DMS114 treated with DMSO at 0.1 percent for 48 hours (cell line): ENCODE measurements around the gene RBP4.

Source experiments
- DNase-seq: peaks from one replicate; lab custom pipeline; 2025; ENCODE audit not compliant: unreplicated experiment; lab: John Stamatoyannopoulos, UW

Gene RBP4

DNA sequence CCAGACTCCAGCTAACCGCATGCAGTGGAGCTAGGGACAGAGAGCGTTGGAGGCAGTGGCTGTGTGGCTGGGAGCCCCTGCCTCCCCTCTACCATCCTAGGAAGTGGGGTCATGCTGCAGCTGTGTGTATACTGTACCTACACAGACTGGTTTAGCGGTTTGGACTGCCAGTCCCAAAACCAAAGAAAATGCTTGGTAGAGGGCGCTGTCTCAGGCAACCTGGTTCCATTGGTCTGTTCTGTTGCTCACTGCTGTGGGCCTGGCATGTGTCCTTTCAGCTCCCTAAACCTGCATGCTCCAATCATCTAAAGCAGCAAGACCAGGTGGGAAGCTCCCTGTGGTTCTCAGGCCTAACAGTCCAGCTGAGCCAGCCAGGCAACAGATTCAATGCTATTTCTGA lies 4.5 kb downstream of the RBP4 start:
- DNase-seq: no peak

DNA sequence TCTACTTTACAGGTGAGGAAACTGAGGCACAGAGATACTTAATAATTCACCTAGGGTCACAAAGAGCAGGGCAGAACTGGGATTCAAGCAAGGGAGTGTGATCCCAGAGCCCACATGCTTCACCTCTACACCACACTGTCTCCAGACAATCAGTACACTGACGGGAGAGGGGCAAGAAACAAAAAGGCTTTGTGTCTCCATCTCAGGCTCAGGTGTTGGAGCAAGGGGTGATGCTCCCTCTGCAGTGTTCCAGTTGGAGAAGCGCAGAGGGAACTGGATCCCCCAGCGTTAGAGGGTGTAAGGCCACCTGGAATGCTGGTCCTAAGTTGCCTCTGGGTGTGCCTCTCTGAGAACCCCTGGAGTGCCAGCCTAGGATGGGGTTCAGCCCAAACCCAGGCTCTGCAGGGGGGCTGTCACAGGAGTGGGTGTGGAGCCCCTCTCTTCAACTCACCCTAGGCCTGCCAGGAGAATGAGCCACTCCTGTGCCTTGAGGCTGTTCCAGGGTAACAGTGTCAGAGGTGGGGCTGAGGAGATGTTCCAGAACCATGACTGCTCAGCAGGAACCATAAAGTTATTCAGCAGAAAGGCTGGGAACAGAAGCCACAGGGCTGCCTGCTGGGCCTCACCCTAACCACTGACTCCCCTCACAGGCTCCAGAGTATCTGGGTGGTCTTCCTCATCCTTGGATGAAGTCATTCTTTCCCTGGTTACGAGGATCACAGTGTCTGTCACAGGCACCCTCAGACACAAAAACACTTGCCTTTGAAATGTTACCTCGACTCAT lies 5.5 kb downstream of the RBP4 start:
- no peak for DNase-seq

- DNase-seq: no peak
Measured at GRCh38 chr10:93594518-93594917, 6.5 kb downstream of the RBP4 start.

- no peak for DNase-seq
Measured at GRCh38 chr10:93593749-93594148, 7.3 kb downstream of the RBP4 start.

- DNase-seq: no peak
Measured at GRCh38 chr10:93593254-93593653, 7.8 kb downstream of the RBP4 start.

GRCh38 chr10:93591065-93591808 lies 9.8 kb downstream of the RBP4 start:
- no peak for DNase-seq

DNA sequence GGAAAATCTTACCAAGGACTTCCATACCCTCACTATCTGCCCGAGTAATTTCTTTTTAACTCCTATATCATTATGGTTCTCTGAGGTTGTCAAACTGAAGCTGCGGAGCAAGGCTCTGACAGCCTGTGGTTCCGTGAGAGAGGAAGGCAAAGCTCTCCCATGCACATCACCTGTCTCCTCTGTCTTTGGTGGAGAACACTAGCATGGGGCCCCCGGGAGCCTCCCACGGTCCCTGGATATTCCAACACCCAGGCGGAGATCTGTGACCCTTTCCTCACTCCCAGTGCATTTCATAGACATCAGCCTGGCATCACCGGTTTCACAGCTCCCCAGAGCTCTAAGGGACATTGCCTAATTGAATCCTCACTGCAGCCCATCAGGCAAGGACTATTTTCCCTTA lies 10.4 kb downstream of the RBP4 start:
- no peak for DNase-seq

DNA sequence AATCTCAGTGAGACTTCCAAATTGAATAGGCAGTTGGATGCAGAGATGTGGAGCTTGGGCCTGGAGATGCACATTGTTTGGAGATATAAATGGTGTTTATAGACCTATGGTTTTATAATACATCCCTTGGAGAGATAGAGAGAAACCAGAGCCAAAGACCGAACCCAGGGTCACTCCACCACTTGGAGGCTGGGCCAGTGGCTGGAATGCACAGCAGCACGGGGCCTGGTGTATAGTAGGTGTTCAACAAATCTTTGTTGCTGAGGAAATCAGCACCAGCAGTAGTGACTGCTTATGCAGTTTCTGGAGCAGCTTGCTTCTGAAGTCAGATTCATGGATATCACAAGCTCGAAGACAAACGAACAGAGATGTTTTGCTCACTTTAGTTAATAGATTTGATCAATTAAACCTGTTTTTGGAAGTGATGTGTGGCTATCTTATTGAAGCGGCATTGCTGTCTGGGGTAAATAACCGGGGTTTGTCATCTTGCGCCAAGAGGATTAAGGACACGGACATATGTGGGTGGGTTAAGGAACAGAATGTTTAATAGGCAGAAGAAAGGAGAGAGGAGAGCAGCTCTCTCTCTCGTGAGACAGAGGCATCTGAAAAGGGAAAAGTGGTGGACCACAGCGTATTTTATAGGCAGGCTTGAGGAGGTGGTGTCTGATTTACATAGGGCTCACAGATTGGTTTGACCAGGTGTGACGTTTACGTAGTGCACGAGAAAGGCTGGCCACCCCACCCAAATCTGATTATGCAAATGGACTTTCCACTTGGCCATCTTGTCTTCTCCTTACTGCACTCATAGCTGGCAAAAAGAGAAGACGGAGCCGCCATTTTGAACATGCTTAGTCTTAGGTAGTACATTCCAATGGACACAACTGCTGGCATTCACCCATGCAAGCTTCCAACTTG lies 11.1 kb downstream of the RBP4 start:
- no peak for DNase-seq

GRCh38 chr10:93584445-93584844 lies 16.6 kb downstream of the RBP4 start:
- no peak for DNase-seq

- no peak for DNase-seq
Measured at GRCh38 chr10:93580828-93581227, 20.2 kb downstream of the RBP4 start.

DNA sequence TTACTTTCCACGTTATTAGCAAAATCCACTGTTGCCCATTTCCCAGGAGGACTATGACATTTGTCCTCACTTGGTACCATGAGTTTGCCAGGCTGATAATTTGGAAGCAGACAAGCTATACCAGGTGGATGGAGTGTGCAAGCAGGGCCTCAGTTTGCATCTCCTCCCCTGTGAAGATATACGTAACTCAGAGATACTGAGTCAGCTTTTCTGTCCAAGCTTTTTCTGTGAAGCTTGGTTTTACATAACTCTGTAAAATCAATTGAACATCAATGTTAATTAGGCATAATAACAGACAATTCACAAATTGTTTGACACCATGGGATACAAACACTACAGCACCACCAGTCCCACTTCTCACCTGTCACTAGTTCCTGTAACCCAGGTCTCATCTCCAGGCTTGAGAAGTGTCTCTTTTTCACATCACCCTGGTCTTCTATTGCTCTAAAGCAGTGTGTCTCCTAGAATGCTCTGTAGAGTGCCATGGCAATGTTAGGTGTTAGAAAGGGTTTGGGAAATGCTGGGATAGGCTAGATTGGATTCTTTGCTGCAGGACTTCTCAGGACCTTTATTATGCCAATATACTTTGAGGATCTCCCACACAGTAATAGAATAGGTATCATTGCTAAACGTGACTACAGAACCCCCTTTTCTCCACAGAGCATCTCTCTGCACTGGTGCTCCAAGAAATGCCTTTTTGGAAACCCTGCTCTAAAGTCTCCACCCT lies 20.9 kb downstream of the RBP4 start:
- DNase-seq: no peak

DNA sequence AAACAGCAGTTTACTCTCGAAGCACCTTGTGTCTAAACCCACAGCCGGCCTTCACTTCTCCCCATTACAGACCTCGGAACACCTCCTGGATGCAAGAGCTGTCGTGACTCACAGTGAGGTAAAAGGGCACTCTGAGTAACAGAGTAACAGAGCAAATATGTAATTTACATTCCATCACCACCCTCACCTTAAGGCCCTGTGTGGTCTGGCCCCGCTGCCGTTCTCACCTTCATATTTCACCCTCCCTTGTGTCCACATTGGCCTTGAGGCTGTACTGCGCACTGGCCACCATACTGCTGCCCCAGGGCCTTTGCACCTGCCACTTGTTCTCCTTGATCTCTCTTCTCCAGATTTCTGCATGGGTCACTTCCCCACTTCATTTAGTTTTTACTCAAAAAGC lies 21.9 kb downstream of the RBP4 start:
- no peak for DNase-seq

GRCh38 chr10:93577565-93577964 lies 23.5 kb downstream of the RBP4 start:
- DNase-seq: no peak

DNA sequence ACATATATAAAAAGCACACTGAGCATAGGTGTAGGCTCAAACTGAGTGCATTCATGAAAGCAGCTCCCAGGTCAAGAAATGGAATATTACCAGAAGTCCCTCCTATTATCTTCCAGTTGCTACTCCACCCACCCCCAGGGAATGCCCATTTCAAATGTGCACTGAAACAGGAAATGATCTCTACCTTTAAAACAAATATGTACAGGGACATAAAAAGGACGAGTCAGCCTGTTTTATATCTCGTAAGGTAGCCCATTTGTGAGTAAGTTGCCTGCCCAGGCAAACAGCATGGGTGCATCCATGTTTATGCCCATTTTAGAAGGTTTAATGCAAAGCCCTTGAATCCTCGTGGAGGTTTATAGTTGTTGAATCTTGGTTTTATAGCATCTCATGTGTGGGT lies 24.1 kb downstream of the RBP4 start:
- no peak for DNase-seq

DNA sequence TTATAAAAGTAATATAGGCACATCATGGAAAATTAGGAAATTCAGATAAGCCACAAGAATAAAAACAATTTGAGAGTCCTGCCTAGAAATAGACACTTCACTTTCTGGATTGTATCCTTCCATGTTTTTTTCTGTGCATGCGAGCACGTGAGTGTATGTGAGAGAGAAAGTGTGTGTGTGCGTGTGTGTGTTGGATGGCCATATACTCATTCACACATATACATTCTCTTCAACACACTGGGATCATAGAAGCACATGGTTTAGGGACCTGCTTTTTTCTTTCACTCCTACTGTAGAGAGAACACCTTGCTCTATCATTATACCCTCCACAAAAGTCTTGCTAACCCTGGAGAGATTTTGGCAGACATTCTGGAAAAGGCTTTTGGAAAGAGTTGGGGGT lies 27.1 kb downstream of the RBP4 start:
- no peak for DNase-seq

GRCh38 chr10:93573051-93573909 lies 27.8 kb downstream of the RBP4 start:
- DNase-seq: no peak

- no peak for DNase-seq
Measured at GRCh38 chr10:93572606-93573005, 28.4 kb downstream of the RBP4 start.

DNA sequence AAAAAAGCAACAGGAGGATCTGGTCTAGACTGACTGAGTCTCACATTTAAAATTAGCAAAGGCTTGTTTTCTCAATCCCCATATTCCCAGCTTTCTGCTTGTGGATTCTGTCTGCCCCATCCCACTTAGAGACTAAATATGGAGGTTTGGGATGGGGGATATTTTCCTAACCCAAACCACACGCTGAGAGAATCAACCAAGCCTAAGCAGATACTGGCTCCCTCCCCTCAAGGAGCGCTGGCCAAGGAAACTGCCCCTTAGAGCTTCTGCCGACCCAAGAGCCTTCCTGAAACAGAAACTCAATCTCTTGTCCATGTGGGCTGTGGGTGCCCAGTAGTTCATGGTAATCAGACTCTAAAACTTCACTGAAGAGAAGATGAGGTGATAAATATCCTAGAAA lies 30.7 kb downstream of the RBP4 start:
- no peak for DNase-seq

DNA sequence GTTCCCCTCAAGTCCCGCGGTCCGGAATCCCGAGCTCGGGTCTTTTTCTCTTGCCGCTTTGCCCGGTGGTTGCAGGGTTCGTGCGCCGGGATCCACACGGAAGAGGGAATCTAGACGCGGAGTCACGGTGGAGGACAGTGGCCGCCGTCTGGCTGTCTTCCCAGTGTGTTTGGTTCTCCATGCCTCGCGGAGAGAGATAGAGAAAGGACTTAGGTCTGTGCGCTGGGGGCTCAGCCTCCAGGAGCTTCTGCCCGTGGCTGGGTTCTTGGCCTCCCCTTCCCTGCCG lies 33.0 kb downstream of the RBP4 start:
- no peak for DNase-seq
